Epithelial cell of esophagus (primary cell): ENCODE measurements around the gene CTSW.

Experiments used
- DNase-seq: peaks from one replicate; pipeline ENCODE4 v3.0.0; 2010; ENCODE audit warnings: low read depth
- H3K4me3 ChIP-seq: 2 replicates; pipeline ENCODE4 v1.5.1; 2011; ENCODE audit warnings: mild to moderate bottlenecking, low read length, control low read depth
- TF ChIP-seq, protein P1 (sequence below): IDR thresholded peaks from 2 replicates; pipeline ENCODE4 v1.5.1; 2011; ENCODE audit warnings: low read depth, mild to moderate bottlenecking, low read length, control low read depth, inconsistent platforms; ENCODE audit not compliant: insufficient read depth; ENCODE audit errors: missing control alignments

Gene CTSW

DNA sequence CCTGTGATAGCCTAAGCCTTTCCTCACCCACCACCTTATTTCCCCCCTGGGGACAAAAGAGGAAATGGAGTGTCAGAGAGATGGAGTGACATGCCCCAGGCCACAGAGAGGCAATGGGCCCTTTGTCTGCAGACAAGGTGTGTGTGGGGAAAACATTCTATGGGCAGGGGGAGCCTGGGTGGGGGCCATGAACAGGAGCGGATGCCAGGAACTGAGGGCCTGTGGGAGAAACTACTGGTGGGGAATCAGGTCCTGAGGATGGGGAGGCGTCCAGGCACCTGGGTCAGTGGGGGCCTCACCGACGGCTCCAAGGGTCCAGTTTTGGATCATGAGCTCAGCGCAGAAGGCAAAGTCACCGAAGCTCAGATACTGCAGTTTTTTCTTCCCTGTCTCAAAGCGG lies 5.6 kb downstream of the CTSW start:
- TF ChIP-seq, protein P1, sequence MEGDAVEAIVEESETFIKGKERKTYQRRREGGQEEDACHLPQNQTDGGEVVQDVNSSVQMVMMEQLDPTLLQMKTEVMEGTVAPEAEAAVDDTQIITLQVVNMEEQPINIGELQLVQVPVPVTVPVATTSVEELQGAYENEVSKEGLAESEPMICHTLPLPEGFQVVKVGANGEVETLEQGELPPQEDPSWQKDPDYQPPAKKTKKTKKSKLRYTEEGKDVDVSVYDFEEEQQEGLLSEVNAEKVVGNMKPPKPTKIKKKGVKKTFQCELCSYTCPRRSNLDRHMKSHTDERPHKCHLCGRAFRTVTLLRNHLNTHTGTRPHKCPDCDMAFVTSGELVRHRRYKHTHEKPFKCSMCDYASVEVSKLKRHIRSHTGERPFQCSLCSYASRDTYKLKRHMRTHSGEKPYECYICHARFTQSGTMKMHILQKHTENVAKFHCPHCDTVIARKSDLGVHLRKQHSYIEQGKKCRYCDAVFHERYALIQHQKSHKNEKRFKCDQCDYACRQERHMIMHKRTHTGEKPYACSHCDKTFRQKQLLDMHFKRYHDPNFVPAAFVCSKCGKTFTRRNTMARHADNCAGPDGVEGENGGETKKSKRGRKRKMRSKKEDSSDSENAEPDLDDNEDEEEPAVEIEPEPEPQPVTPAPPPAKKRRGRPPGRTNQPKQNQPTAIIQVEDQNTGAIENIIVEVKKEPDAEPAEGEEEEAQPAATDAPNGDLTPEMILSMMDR: no peak
- no peak overlapping the region for H3K4me3 ChIP-seq
- no peak for DNase-seq

DNA sequence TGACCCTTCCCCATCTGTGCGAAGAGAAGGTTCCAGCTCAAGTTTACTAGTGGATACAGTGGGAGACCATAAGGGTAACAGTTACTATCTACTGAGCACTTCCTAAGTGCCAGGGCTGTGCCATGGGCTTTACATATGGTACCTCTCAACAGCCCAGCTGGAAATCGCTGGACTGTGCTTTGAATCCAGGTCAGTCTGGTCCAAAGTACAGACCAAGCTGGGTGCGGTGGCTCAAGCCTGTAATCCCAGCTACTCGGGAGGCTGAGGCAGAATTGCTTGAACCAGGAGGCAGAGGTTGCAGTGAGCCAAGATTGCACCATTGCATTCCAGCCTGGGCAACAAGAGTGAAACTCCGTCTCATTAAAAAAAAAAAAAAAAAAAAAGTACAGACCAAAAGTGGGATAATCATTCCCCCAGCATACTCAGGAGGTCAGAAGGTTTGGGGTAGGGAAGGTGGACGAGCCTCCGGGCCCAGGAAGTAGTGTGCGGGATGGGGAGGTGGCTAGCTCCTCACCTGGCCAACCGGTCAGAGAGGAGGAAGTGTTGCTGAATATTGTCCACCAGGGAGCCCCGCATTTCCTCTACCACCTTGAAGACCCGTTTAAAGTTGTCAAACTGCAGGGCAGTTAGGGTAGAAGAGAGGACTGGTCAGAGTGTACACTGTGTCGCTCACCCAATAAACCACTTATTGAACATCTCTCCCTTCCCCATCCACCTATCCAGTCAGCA lies 6.3 kb downstream of the CTSW start:
- no peak overlapping the region for H3K4me3 ChIP-seq
- TF ChIP-seq, protein P1: no peak
- no peak for DNase-seq

DNA sequence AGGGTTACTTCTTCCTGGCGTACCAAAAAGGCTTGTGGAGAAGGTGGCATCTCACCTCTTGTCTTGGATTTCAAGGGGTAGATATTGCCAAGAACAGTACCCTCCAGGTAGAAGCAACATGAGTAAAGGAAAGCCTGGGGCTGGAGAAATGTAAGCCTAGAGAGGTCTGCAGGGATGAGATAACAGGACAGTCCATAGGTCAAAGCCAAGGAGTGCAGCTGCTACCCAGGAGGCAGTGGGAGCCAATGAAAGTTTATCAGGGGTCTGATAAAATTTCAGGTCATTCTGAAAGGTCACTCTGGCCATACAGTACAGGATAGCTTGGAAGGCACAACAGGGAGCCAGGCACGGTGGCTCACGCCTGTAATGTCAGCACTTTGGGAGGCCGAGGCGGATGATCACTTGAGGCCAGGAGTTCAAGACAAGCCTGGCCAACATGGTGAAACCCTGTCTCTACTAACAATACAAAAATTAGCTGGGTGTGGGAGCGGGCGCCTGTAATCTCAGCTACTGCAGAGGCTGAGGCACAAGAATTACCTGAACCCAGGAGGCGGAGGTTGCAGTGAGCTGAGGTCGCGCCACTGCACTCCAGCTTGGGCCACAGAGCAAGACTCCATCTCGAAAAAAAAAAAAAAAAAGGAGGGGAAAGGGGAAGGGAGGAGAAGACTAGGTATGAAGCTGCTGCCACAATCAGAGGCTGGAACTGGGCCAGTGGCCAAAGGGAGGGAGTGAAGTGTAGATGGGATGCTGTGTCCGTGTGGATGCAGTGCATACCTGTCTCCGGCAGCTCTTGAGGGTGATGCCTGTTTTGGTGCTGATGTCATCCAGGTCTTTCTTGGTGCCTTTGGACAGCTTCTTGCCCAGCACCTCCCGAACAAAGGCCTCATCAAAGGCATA lies 7.4 kb downstream of the CTSW start:
- TF ChIP-seq, protein P1: no peak
- DNase-seq: no peak
- H3K4me3 ChIP-seq: peak overlapping the region; percentile 90

DNA sequence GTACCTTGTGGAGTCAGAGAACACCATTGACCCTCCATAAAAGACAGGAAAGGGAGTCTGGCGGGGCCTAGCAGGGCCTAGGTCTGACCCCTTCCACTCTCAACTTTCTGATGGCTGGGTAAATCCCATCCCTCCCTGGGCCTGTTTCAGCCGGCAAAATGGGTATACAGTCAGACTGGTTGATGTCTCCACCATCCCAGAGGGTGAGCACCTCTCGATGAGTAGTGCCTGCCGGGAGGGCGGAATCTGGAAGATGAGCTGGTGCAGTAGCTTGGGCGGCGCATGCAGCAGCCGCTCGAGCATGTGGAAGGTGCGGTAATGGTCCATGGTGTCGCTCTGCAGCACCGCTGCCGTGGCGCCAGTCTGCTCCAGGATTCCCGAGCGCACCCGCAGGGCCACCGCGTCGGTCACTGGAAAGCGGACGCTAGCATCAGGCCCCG lies 8.1 kb downstream of the CTSW start:
- TF ChIP-seq, protein P1: no peak
- H3K4me3 ChIP-seq: peak overlapping the region; percentile 90
- peak; percentile 69 for DNase-seq

DNA sequence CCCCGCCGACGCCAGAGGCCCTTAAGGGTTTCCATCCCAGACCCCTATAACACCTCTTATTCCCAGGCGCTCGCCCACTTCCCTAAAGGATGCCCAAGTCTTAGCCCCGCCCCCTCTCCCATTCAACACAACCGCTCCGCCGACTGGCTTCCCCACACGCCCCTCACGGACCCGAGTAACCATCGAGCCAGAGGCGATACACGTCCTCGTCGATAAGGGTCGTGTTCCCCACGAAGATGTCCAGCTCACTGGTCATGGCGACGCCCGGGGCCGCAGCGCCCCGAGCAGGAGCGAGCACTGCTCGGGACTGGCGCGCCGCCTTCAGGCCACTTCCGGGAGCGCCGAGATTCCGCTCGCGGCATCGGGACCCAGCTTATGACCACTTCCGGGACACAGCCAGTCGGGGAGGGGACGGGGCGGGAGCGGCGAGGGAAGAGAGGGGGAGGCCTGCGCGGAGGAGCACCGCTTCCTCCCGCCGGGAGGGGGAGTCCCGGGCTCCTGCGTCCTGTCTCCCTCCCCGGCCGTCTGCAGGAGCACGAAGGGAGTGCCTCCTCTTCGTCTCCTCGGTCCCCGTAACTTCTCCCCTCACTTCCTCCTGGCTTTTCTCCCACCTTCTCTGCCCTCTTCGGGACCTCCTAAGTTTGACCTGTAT lies 8.7 kb downstream of the CTSW start, which contains the start of gene FIBP:
FIBP (minus strand) TSS at position 309 of the 652 bp plus-strand sequence; CDS start at position 256, 53 bp downstream.
- peak; percentile 98 for DNase-seq
- TF ChIP-seq, protein P1: peak; percentile 68
- peak within 1 kb of the TSS; percentile 90 for H3K4me3 ChIP-seq

DNA sequence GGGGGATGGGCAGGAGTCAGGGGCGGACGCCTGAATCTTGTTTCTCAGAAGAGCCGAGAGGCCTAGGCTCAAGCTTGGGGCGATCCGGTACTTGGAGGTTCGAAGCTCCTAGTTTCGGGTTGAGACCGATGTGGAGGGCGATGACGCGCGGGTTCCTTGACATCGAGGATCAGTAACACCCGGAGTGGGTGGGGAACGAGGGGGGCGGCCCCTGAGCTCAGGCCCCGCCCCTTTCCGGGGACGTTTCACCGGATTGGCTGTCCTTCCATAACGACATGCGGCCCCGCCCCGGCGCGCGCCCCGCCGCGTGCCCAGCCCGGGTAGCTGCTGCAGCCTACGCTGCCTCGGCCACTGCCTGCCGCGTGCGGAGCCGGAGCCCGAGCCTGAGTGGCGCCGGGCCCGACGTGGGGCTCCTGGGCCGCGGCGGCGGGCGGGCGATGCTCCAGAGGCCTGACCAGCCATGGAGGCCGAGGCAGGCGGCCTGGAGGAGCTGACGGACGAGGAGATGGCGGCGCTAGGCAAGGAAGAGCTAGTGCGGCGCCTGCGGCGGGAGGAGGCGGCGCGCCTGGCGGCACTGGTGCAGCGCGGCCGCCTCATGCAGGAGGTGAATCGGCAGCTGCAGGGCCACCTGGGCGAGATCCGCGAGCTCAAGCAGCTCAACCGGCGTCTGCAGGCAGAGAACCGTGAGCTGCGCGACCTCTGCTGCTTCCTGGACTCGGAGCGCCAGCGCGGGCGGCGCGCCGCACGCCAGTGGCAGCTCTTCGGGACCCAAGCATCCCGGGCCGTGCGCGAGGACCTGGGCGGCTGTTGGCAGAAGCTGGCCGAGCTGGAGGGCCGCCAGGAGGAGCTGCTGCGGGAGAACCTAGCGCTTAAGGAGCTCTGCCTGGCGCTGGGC lies 10.9 kb downstream of the CTSW start, which contains the start of gene CCDC85B:
CCDC85B (plus strand) TSS at position 350 of the 895 bp plus-strand sequence; CDS start at position 461, 111 bp downstream.
- TF ChIP-seq, protein P1: no peak

More for the DNA sequence above, 10.9 kb downstream of the CTSW start, which contains the start of gene CCDC85B:
- DNase-seq: peak; percentile 97
- peak within 1 kb of the TSS; percentile 67 for H3K4me3 ChIP-seq
